MM.1S (cell line): ENCODE data around the gene PIGT.

Experiments
- DNase-seq: peaks from one replicate; pipeline ENCODE4 v3.0.0-alpha.2; 2015
- H2AFZ ChIP-seq: fragments of 300-600 bp; sonication (generic); 2 replicates; pipeline ENCODE4 v1.6.0; 2016; ENCODE audit warnings: antibody characterized with exemption, low read length
- H3F3A ChIP-seq: fragments of 300-600 bp; sonication (generic); 2 replicates; pipeline ENCODE4 v1.6.1; 2016; ENCODE audit warnings: mild to moderate bottlenecking, antibody characterized with exemption, low read length, moderate library complexity, mixed read lengths; ENCODE audit not compliant: insufficient read depth
- H3K27ac ChIP-seq: fragments of 300-600 bp; sonication (generic); 2 replicates; pipeline ENCODE4 v1.5.1; 2016; ENCODE audit warnings: mild to moderate bottlenecking, low read length
- H3K27me3 ChIP-seq: fragments of 300-600 bp; sonication (generic); replicated peaks from 2 replicates; pipeline ENCODE4 v1.6.0; 2016; ENCODE audit warnings: low read length; ENCODE audit not compliant: insufficient read depth
- H3K36me3 ChIP-seq: fragments of 300-600 bp; sonication (generic); replicated peaks from 2 replicates; pipeline ENCODE4 v1.6.1; 2016; ENCODE audit warnings: mild to moderate bottlenecking, low read length, mixed read lengths; ENCODE audit not compliant: insufficient read depth
- H3K4me1 ChIP-seq: fragments of 300-600 bp; sonication (generic); 2 replicates; pipeline ENCODE4 v1.6.1; 2016; ENCODE audit warnings: low read length, mixed read lengths
- H3K4me2 ChIP-seq: fragments of 300-600 bp; sonication (generic); 2 replicates; pipeline ENCODE4 v1.6.0; 2016; ENCODE audit warnings: low read depth, low read length
- H3K4me3 ChIP-seq: fragments of 300-600 bp; sonication (generic); 2 replicates; pipeline ENCODE4 v1.5.1; 2016; ENCODE audit warnings: low read length, mixed read lengths
- H3K79me2 ChIP-seq: fragments of 300-600 bp; sonication (generic); 2 replicates; pipeline ENCODE4 v1.6.1; 2016; ENCODE audit warnings: mixed run types, low read length, mixed read lengths
- H3K9ac ChIP-seq: fragments of 300-600 bp; sonication (generic); 2 replicates; pipeline ENCODE4 v1.6.1; 2016; ENCODE audit warnings: low read length, mixed read lengths
- H3K9me2 ChIP-seq: fragments of 300-600 bp; sonication (generic); replicated peaks from 2 replicates; pipeline ENCODE4 v1.6.1; 2016; ENCODE audit warnings: mild to moderate bottlenecking, low read length, mixed read lengths; ENCODE audit not compliant: insufficient read depth
- H3K9me3 ChIP-seq: fragments of 300-600 bp; sonication (generic); replicated peaks from 2 replicates; pipeline ENCODE4 v1.6.1; 2016; ENCODE audit warnings: mild to moderate bottlenecking, low read length, mixed read lengths; ENCODE audit not compliant: insufficient read depth
- H4K20me1 ChIP-seq: fragments of 300-600 bp; sonication (generic); 2 replicates; pipeline ENCODE4 v1.6.1; 2016; ENCODE audit warnings: mild to moderate bottlenecking, low read length, moderate library complexity, mixed read lengths; ENCODE audit not compliant: insufficient read depth
- EZH2 ChIP-seq: fragments of 300-600 bp; sonication (generic); optimal IDR thresholded peaks from 2 replicates; pipeline ENCODE3; 2017; ENCODE audit warnings: low read depth, mild to moderate bottlenecking, antibody characterized with exemption, low read length, mixed read lengths
- EZH2phosphoT487 ChIP-seq: fragments of 300-600 bp; sonication (generic); IDR thresholded peaks from 2 replicates; pipeline ENCODE4 v1.6.1; 2018; ENCODE audit warnings: antibody characterized with exemption, low read length
- TF ChIP-seq, protein P1 (sequence below): fragments of 300-600 bp; sonication (generic); IDR thresholded peaks from 2 replicates; pipeline ENCODE4 v1.5.1; 2016; ENCODE audit warnings: antibody characterized with exemption, low read length, mixed read lengths

Gene PIGT

DNA sequence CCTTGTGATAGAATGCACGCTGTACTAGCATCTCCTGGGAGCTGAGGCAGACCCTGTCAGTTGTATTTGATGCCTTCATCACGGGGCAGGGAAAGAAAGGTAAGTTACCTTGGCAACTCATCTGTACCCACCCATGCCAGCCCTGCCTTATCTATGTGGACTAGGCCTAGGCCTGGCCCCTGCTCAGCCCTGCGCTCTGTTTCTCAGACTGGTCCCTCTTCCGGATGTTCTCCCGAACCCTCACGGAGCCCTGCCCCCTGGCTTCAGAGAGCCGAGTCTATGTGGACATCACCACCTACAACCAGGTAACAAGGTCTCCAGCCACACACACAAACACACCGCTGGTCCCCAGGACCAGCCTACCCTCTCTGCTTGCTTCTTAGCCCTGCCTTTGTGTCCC, 4.2 kb downstream of the PIGT start:
- Histone ChIP-seq H3K4me3 (no peak overlapping the region), H3K27me3 (no peaks in the 10 kb centered on the region), H3K4me2 (no peak overlapping the region), H3K36me3 (0 out of 2 replicates have a peak, but pooled peaks cover 10% of the 10 kb centered on the region), H2AFZ (no peak overlapping the region), H3K27ac (no peak overlapping the region), H3K79me2 (peaks cover 43% of the 10 kb centered on the region), H3K9me3 (no peaks in the 10 kb centered on the region), H3K9me2 (no peaks in the 10 kb centered on the region), H3K4me1 (peaks cover 14% of the 10 kb centered on the region), H3K9ac (no peak overlapping the region), H3F3A (no peaks in the 10 kb centered on the region), H4K20me1 (no peaks in the 10 kb centered on the region)
- TF ChIP-seq EZH2 (no peak), EZH2phosphoT487 (no peak)
- TF ChIP-seq, protein P1, sequence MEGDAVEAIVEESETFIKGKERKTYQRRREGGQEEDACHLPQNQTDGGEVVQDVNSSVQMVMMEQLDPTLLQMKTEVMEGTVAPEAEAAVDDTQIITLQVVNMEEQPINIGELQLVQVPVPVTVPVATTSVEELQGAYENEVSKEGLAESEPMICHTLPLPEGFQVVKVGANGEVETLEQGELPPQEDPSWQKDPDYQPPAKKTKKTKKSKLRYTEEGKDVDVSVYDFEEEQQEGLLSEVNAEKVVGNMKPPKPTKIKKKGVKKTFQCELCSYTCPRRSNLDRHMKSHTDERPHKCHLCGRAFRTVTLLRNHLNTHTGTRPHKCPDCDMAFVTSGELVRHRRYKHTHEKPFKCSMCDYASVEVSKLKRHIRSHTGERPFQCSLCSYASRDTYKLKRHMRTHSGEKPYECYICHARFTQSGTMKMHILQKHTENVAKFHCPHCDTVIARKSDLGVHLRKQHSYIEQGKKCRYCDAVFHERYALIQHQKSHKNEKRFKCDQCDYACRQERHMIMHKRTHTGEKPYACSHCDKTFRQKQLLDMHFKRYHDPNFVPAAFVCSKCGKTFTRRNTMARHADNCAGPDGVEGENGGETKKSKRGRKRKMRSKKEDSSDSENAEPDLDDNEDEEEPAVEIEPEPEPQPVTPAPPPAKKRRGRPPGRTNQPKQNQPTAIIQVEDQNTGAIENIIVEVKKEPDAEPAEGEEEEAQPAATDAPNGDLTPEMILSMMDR: no peak
- DNase-seq: no peak

DNA sequence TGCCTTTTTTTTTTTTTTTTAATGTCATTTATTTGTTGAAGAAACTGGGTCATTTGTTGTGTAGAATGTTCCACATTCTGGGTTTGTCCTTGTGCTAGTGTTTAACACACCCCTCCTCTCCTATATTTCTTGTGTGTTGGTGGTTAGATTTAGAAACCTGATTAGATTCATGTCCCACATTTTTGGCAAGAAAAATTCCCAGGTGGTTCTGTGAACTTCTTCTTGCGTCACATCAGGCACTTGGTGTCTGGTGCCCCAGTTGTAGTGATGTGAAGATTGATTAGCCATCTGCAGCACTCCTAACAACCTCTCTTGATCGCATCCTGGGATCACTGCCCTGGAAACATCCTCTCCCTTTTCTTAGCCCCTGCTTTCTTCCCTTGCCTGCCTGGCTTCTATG, 7.8 kb downstream of the PIGT start:
- Histone ChIP-seq H3K27ac (no peak overlapping the region), H3K4me2 (no peak overlapping the region)

DNA sequence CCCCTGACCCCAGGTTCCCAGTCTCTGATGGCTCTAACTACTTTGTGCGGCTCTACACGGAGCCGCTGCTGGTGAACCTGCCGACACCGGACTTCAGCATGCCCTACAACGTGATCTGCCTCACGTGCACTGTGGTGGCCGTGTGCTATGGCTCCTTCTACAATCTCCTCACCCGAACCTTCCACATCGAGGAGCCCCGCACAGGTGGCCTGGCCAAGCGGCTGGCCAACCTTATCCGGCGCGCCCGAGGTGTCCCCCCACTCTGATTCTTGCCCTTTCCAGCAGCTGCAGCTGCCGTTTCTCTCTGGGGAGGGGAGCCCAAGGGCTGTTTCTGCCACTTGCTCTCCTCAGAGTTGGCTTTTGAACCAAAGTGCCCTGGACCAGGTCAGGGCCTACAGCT, 9.6 kb downstream of the PIGT start:
- Histone ChIP-seq H4K20me1 (no peaks in the 10 kb centered on the region), H3K27me3 (no peaks in the 10 kb centered on the region), H3K36me3 (0 out of 2 replicates have a peak, but pooled peaks cover 6% of the 10 kb centered on the region), H3K9ac (no peak overlapping the region), H3K4me2 (no peak overlapping the region), H3K27ac (no peak overlapping the region), H3K9me3 (no peaks in the 10 kb centered on the region), H3F3A (no peaks in the 10 kb centered on the region), H2AFZ (no peak overlapping the region), H3K4me3 (no peak overlapping the region), H3K9me2 (no peaks in the 10 kb centered on the region), H3K79me2 (no peaks in the 10 kb centered on the region), H3K4me1 (no peaks in the 10 kb centered on the region)
- DNase-seq: no peak
- TF ChIP-seq EZH2: no peak

More for the DNA sequence above, 7.8 kb downstream of the PIGT start:
- no peak overlapping the region for H3K9ac ChIP-seq
- TF ChIP-seq, protein P1: no peak
- TF ChIP-seq EZH2phosphoT487 (no peak), EZH2 (no peak)
- no peaks in the 10 kb centered on the region for H3K9me2 ChIP-seq
- DNase-seq: no peak
- 0 out of 2 replicates have a peak, but pooled peaks cover 10% of the 10 kb centered on the region for H3K36me3 ChIP-seq
- H3K4me1 ChIP-seq: no peaks in the 10 kb centered on the region
- no peaks in the 10 kb centered on the region for H4K20me1 ChIP-seq
- H3K4me3 ChIP-seq: no peak overlapping the region
- no peak overlapping the region for H2AFZ ChIP-seq
- H3K9me3 ChIP-seq: no peaks in the 10 kb centered on the region
- H3F3A ChIP-seq: no peaks in the 10 kb centered on the region
- H3K79me2 ChIP-seq: peaks cover 12% of the 10 kb centered on the region
- H3K27me3 ChIP-seq: no peaks in the 10 kb centered on the region

DNA sequence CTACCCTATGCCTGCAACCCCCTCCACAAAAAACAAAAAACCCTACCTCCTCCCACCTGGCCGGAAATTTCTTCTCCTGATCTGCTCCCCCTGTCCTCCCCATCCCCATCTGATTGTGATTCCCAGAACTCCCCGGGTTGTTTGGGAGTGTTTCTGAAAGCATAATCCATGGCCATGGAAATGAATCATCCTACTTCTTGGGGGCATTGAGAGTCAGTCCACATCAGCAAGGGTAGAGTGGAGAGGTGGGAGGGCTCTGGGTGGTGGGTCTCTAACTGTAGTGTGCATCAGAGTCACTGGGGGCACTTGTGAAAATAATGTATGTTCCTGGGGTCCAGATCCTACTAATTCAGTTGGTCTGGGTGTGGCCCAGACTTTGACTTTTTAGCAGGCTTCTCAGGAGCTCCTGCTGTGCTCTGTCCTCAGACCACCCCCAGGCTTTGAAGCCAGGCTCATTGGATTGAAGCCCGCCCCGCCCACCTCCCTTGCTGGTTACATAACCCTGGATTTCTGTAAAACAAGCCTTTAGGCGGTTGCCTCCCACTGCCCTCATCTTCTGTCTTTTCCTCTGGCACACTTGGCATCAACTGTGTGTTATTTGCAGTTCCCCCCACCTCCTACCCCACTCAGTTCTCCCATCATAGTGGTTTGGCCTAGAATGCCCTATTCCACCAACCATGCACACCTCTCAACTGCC, 10.5 kb downstream of the PIGT start:
- H3K4me2 ChIP-seq: no peak overlapping the region
- TF ChIP-seq EZH2: no peak
- TF ChIP-seq, protein P1: no peak
- TF ChIP-seq EZH2phosphoT487: no peak
- H3K79me2 ChIP-seq: no peaks in the 10 kb centered on the region
- H3F3A ChIP-seq: 0 out of 2 replicates have a peak, but pooled peaks cover 2% of the 10 kb centered on the region
- H2AFZ ChIP-seq: no peak overlapping the region
- peaks cover 2% of the 10 kb centered on the region for H3K4me1 ChIP-seq
- H3K9me2 ChIP-seq: no peaks in the 10 kb centered on the region
- no peaks in the 10 kb centered on the region for H3K9me3 ChIP-seq
- no peaks in the 10 kb centered on the region for H4K20me1 ChIP-seq
- H3K4me3 ChIP-seq: no peak overlapping the region
- DNase-seq: no peak
- no peak overlapping the region for H3K27ac ChIP-seq
- no peaks in the 10 kb centered on the region for H3K27me3 ChIP-seq
- H3K36me3 ChIP-seq: no peaks in the 10 kb centered on the region
- H3K9ac ChIP-seq: no peak overlapping the region
